Adipocyte (in vitro differentiated cells): Measurements from ENCODE around the gene LAMA2.

Experiments
- DNase-seq: peaks from one replicate; pipeline ENCODE4 v3.0.0-alpha.2; 2015; ENCODE audit warnings: low read depth
- H3K27me3 ChIP-seq: replicated peaks from 2 replicates; pipeline ENCODE4 v1.7.0; 2013; ENCODE audit warnings: mild to moderate bottlenecking, low read length, moderate library complexity; ENCODE audit not compliant: control insufficient read depth, insufficient read depth
- H3K36me3 ChIP-seq: 2 replicates; pipeline ENCODE4 v1.7.0; 2013; ENCODE audit warnings: low read length, mild to moderate bottlenecking, moderate library complexity; ENCODE audit not compliant: control insufficient read depth, insufficient read depth, severe bottlenecking
- H3K4me1 ChIP-seq: 2 replicates; pipeline ENCODE4 v1.7.0; 2013; ENCODE audit warnings: mild to moderate bottlenecking, low read length, moderate library complexity; ENCODE audit not compliant: control insufficient read depth, insufficient read depth
- H3K4me3 ChIP-seq: 2 replicates; pipeline ENCODE4 v1.7.0; 2013; ENCODE audit warnings: mild to moderate bottlenecking, low read length, moderate library complexity
- H3K9ac ChIP-seq: 2 replicates; pipeline ENCODE4 v1.7.0; 2013; ENCODE audit warnings: mild to moderate bottlenecking, low read length, moderate library complexity
- H3K9me3 ChIP-seq: 2 replicates; pipeline ENCODE4 v1.7.0; 2013; ENCODE audit warnings: mild to moderate bottlenecking, low read length, moderate library complexity; ENCODE audit not compliant: control insufficient read depth

Gene LAMA2

DNA sequence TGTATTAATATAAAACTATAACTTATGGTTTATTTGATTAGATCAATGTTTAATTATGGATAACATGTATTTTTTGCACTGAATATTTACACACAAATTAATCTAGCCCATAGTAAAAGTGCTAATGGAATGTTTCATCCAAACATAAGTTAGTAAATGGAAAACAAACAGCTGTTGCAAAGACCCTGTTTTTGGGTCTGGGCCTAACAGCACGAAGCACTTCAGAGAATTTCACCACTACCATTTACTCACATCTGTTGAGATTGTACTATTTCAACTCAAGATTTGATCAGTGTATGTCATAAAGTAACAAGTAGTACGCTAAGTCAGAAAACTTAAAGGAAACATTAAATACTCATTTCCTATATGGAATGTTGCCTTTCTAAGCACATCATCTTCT is 359.6 kb downstream of the LAMA2 start:
- H3K36me3 ChIP-seq: peaks cover 21% of the 10 kb centered on the region
- no peak overlapping the region for H3K4me3 ChIP-seq
- H3K9ac ChIP-seq: no peak overlapping the region
- H3K27me3 ChIP-seq: no peaks in the 10 kb centered on the region
- no peaks in the 10 kb centered on the region for H3K4me1 ChIP-seq
- H3K9me3 ChIP-seq: no peaks in the 10 kb centered on the region
- DNase-seq: no peak

DNA sequence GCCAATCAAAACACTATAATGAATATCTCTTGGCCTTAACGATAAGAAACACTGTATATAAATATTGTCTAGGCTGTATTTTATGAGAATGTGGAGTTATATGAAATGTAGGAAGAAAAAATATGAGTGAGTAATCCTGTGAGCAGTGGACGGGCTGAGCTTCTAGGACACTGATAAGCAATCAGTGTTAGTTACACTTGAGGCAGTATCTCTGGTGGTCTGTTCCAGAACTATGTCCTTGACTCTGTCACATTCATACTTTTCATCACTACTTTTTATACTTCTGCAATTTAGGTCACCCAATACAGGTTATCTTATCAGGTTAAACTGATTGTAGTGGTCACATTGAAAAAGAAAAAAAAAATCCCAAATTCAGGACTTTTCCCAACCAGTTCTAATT is 360.4 kb downstream of the LAMA2 start:
- no peaks in the 10 kb centered on the region for H3K4me1 ChIP-seq
- no peaks in the 10 kb centered on the region for H3K9me3 ChIP-seq
- no peak overlapping the region for H3K4me3 ChIP-seq
- peaks cover 21% of the 10 kb centered on the region for H3K36me3 ChIP-seq
- H3K27me3 ChIP-seq: no peaks in the 10 kb centered on the region
- DNase-seq: no peak
- no peak overlapping the region for H3K9ac ChIP-seq

DNA sequence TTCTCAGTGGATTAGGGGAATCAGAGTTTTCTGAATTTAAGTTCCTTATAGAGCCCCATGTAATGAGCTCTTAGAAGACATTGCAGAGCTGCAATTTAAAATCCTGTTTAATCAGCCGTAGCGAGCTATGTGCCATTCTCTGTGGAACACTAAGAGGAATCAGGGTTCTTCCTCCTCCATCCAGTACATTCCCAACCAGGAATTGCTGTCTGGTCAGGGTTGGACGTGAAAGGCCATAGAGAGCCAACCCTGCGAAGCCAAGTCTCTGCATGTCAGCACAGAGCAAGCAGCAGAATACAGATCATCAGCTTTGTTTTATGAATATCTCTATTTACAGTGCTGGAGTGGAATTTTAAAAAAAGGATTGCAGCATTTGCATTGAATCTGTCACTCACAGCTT is 366.0 kb downstream of the LAMA2 start:
- Histone ChIP-seq H3K9ac (no peak overlapping the region), H3K9me3 (no peaks in the 10 kb centered on the region), H3K27me3 (no peaks in the 10 kb centered on the region), H3K4me3 (no peak overlapping the region), H3K36me3 (peaks cover 15% of the 10 kb centered on the region), H3K4me1 (no peaks in the 10 kb centered on the region)
- DNase-seq: no peak

DNA sequence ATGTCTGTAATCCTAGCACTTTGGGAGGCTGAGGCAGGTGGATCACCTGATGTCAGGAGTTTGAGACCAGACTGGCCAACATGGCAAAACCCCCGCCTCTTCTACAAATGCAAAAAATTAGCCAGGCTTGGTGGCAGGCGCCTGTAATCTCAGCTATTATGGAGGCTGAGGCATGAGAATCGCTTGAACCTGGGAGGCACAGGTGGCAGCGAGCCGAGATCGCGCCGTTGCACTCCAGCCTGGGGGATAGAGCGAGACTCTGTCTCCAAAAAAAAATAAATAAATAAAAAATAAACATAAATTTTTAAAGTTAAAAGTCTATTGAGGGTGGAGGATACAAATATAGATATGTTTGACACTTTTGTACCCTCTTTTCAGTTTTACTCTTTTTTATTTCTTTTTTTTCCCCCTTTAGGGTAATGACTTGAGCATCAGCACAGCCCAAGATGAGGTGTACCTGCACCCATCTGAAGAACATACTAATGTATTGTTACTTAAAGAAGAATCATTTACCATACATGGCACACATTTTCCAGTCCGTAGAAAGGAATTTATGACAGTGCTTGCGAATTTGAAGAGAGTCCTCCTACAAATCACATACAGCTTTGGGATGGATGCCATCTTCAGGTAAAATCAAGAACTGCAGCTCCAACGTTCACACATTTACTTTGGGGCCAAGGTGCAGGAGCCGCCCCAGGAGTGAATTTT is 368.9 kb downstream of the LAMA2 start:
- Histone ChIP-seq H3K36me3 (peaks cover 35% of the 10 kb centered on the region), H3K4me1 (no peaks in the 10 kb centered on the region), H3K9ac (no peak overlapping the region), H3K27me3 (no peaks in the 10 kb centered on the region), H3K9me3 (no peaks in the 10 kb centered on the region), H3K4me3 (no peak overlapping the region)
- DNase-seq: peak; percentile 86

DNA sequence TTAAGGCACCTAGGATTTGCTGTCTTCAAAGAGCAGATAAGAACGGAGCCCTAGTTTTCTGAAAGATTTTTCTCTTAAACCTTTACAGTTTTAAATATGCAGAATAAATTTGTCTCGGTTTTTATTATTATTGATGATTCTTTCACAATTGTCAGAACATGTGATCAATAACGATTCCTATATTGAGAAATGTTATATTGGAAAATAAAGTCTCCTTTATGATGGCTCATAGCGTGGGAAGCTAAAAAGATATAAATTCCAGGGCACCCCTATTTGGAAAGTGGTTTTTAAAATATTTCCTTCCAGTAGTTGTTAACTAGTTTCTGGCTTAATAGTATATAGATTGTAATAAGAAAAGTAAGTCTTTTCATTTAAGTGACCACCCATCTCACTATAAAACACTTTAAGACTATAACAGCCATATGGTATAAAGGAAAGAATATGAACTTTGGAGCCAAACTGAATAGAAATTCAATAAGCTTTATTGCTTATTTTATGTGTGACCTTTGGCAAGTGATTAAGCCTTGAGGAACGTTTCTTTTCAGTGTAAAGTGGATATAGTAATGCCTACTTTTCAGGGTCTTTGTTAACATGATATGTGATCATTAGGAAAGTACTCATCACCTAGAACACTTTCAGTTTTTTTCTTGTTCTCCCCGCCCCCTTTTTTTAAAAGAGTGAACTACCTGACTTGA is 369.6 kb downstream of the LAMA2 start:
- no peak for DNase-seq
- Histone ChIP-seq H3K27me3 (no peaks in the 10 kb centered on the region), H3K4me3 (no peak overlapping the region), H3K36me3 (peaks cover 35% of the 10 kb centered on the region), H3K9ac (no peak overlapping the region), H3K4me1 (no peaks in the 10 kb centered on the region), H3K9me3 (no peaks in the 10 kb centered on the region)

DNA sequence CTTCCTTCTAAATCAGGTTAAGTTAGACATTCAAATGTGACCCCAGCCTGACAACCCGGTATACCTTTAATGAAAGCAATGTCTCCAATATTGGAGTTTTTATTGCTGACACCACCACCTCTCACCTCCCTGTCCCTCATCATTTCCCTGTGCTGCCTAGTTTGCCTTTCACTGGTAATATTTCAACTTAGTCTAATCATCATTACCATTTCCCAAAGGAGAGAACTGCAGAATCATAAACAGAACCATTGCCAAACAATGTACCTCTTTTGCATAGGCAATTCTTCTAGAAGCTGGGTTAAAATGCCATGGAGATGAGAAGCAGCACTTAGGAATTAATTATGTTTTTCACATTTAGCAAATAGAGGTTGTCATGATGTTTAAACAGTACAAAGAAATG is 370.3 kb downstream of the LAMA2 start:
- H3K27me3 ChIP-seq: no peaks in the 10 kb centered on the region
- peak overlapping the region; percentile 4 for H3K9ac ChIP-seq
- H3K4me1 ChIP-seq: no peaks in the 10 kb centered on the region
- no peak overlapping the region for H3K4me3 ChIP-seq
- peaks cover 38% of the 10 kb centered on the region for H3K36me3 ChIP-seq
- H3K9me3 ChIP-seq: no peaks in the 10 kb centered on the region
- no peak for DNase-seq

DNA sequence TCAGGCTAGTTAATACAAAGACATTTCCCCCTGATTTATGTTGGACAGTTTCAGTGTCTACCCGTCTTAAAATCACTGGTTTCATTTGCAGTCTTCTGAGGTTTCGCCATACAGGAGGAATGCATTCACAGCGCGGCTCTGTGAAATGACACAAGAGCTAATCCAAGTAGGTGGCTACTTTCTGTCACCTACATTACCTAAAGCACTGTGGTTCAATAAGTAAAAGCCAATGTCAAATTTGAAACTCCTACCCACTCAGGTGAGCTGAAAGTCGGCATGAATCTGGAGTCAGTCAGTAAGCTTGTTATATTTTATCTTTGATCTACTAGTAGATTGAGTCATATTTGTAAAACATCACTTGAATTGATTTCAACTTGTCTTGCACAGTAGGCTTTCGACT is 370.8 kb downstream of the LAMA2 start:
- no peak for DNase-seq
- Histone ChIP-seq H3K4me1 (no peaks in the 10 kb centered on the region), H3K9me3 (no peaks in the 10 kb centered on the region), H3K4me3 (no peak overlapping the region), H3K36me3 (peaks cover 38% of the 10 kb centered on the region), H3K27me3 (no peaks in the 10 kb centered on the region), H3K9ac (no peak overlapping the region)

DNA sequence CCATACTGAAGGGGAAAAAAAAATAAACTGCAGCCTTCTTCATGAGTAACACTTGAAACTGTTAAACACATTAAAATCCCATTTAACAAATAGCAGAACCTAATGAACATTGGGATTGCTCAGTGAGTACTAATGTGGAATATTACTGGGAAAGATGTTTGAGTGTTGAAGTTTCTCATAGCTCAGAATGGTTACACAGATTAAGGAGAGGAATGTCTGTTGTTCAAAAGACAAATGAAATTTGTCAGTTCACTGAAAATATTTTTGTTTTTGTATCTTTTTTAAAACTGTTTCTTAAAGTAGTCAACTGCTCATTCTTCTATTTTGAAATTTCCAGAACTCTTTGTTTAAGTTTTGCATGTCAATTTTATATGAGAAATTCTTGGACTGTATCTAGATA is 374.3 kb downstream of the LAMA2 start:
- no peak overlapping the region for H3K4me3 ChIP-seq
- H3K36me3 ChIP-seq: peaks cover 50% of the 10 kb centered on the region
- DNase-seq: no peak
- no peaks in the 10 kb centered on the region for H3K4me1 ChIP-seq
- H3K27me3 ChIP-seq: no peaks in the 10 kb centered on the region
- no peaks in the 10 kb centered on the region for H3K9me3 ChIP-seq
- no peak overlapping the region for H3K9ac ChIP-seq

DNA sequence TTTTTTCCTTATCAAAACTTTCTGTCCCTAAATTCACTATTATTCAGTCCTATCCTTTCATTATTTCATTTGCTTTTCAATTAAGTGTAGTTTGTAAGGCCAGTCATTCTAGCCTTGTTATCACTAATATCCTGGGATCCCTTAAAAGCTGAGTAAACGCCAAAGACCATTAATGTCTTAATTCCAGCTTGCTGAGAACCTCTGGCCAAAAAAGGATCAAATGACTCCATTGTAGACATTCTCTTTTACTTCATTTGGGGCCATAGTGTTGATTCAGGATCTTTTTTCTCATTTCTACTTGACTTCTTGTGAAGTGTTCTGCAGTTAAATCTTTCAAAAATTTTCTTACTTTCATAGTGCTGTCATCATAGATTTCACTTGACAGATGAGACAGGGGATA is 379.7 kb downstream of the LAMA2 start:
- H3K4me3 ChIP-seq: no peak overlapping the region
- DNase-seq: no peak
- H3K9me3 ChIP-seq: no peaks in the 10 kb centered on the region
- no peak overlapping the region for H3K9ac ChIP-seq
- H3K4me1 ChIP-seq: peaks cover 7% of the 10 kb centered on the region
- no peaks in the 10 kb centered on the region for H3K27me3 ChIP-seq
- peaks cover 51% of the 10 kb centered on the region for H3K36me3 ChIP-seq

DNA sequence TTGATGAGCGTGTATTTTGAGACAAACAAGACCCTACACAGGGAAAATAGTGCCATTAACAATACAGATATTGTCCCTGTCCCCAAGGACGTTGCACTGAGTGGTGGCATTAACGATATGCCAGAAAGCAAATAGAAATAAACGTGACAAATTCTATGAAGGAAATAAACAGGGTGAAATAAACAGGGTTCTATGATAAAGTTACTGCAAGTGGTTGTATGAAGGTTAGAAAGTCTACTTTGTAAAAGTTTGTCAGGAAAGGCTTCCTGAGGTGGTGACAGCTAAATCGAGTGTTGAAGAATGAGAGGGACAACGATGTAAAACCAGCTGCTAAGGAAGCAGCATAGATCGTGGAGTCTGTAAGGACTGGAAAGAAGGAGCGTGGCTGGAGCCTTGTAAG is 380.2 kb downstream of the LAMA2 start:
- Histone ChIP-seq H3K27me3 (no peaks in the 10 kb centered on the region), H3K9me3 (no peaks in the 10 kb centered on the region), H3K36me3 (peaks cover 53% of the 10 kb centered on the region), H3K9ac (no peak overlapping the region), H3K4me1 (peaks cover 7% of the 10 kb centered on the region), H3K4me3 (no peak overlapping the region)
- DNase-seq: no peak

DNA sequence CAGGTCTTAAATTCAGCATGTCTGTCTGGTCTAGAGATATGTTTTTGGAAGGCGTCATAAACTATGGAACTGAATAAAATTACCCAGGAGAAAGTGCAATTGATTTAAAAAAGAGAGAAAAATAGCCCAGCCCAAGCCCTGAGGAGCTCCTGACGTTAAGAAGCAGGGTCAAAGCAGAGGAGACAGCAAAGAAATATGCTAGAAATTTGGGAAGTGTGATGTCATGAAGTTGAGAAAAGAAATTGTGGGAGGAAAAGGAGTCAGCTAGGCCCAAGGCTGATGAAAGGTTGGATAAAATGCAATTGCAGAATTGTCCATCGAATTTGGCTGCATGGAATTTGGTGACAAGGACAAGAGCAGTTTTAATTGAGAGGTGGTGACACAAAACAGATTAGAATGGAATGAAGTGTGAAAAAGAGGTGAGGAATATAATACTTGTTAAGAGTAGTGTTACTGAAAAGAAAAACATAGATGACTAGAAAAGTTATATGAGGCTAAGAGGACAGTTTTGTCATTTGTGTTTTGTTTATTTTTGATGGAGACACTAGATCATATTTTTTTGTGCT is 381.6 kb downstream of the LAMA2 start:
- H3K4me1 ChIP-seq: peaks cover 7% of the 10 kb centered on the region
- H3K27me3 ChIP-seq: no peaks in the 10 kb centered on the region
- no peak overlapping the region for H3K9ac ChIP-seq
- peak; percentile 43 for DNase-seq
- peaks cover 58% of the 10 kb centered on the region for H3K36me3 ChIP-seq
- H3K4me3 ChIP-seq: no peak overlapping the region
- no peaks in the 10 kb centered on the region for H3K9me3 ChIP-seq
